Ishikawa (cell line): ENCODE results near the gene MRPL1.

Source experiments
- CEBPB ChIP-seq: IDR thresholded peaks from 2 replicates; pipeline ENCODE4 v1.6.1; 2012
- CREB1 ChIP-seq: IDR thresholded peaks from 2 replicates; pipeline ENCODE4 v1.6.1; 2012; ENCODE audit warnings: low read depth
- EGR1 ChIP-seq: IDR thresholded peaks from 2 replicates; pipeline ENCODE4 v1.6.1; 2012
- EP300 ChIP-seq: IDR thresholded peaks from 2 replicates; pipeline ENCODE4 v1.6.1; 2012; ENCODE audit warnings: borderline replicate concordance
- FOXM1 ChIP-seq: IDR thresholded peaks from 2 replicates; pipeline ENCODE4 v1.6.1; 2012; ENCODE audit warnings: low read depth, borderline replicate concordance
- NFIC ChIP-seq: IDR thresholded peaks from 2 replicates; pipeline ENCODE4 v1.6.1; 2012
- RAD21 ChIP-seq: IDR thresholded peaks from 2 replicates; pipeline ENCODE4 v1.6.1; 2012; ENCODE audit warnings: low read depth
- TAF1 ChIP-seq: IDR thresholded peaks from 2 replicates; pipeline ENCODE4 v1.6.1; 2012; ENCODE audit warnings: low read depth, mild to moderate bottlenecking
- TCF12 ChIP-seq: IDR thresholded peaks from 2 replicates; pipeline ENCODE4 v1.6.1; 2012; ENCODE audit warnings: low read depth
- TEAD4 ChIP-seq: IDR thresholded peaks from 2 replicates; pipeline ENCODE4 v1.6.1; 2012
- YY1 ChIP-seq: IDR thresholded peaks from 2 replicates; pipeline ENCODE4 v1.6.1; 2012; ENCODE audit warnings: low read depth
- ZBTB7A ChIP-seq: IDR thresholded peaks from 2 replicates; pipeline ENCODE4 v1.6.1; 2012; ENCODE audit warnings: low read depth
- TF ChIP-seq, protein P1 (sequence below): IDR thresholded peaks from 2 replicates; pipeline ENCODE4 v1.6.1; 2012
- TF ChIP-seq, protein P2 (sequence below): IDR thresholded peaks from 2 replicates; pipeline ENCODE4 v1.6.1; 2012; ENCODE audit warnings: low read depth, mild to moderate bottlenecking
- TF ChIP-seq, protein P3 (sequence below): IDR thresholded peaks from 2 replicates; pipeline ENCODE4 v1.6.1; 2012

The MRPL1 gene

DNA sequence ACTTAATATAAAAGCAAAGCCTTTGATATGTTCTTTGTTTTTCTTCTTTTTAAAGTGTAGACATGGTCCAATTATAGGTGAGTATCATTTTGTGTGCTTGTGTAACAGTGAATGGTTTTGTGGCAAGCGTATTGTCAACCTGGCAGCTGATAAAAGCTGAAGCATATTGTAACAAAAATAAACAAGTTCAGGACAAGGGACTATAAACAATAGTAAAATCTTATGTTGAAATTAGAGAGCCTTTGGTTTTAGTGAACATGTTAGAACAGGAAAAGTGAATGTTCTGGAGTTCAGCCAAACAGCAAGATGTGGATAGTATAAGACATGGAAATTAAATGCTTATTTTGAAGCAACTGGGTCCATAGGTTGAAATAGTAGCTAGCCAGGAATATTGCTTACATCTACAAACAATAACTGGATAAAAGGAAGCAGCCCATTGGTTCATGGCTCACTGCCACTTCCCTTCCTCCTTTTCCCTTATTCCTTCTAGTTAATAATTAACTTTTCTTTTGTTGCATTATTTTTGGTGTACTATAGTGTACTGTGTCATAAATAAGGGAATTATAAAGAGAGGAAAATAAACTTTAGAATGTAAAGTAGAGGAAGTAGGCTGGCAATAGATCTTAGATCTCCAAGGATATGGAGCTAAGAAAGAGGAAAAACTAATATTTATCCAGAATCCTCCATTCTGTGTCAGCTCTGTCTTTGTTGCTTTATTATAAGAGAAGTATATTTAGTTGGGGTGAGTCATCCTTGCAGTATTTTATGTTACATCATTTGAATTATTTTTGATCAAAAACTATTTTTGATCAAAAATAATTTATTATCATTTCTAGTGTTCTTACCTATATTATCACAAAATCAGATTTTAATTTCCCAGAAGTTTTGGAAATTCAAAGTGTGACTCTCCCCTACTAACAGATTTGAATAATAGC, 65.6 kb downstream of the MRPL1 start:
- TF ChIP-seq EP300 (no peak), EGR1 (no peak), TCF12 (no peak), FOXM1 (no peak), YY1 (no peak), TEAD4 (no peak)

DNA sequence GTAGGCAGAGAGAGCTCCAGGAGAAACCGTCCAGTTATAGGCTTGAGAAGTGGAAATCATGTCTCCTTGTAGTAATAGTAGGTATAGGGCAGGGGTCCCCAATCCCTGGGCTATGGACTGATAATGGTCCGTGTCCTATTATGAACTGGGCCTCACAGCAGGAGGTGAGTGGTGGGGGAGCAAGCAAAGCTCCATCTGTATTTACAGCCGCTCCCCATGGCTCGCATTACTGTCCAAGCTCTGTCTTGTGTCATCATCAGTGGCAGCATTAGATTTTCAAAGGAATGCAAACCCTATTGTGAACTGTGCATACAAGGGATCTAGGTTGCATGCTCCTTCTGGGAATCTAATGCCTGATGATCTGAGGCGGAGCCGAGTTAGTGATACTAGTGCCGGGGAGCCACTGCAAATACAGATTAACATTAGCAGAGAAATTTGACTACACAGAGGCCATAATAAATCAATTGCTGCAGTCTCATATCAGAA, 67.6 kb downstream of the MRPL1 start:
- no peak for TF ChIP-seq TCF12
- no peak for TF ChIP-seq ZBTB7A
- TF ChIP-seq TEAD4 = no peak
- no peak for TF ChIP-seq RAD21
- TF ChIP-seq, protein P1, sequence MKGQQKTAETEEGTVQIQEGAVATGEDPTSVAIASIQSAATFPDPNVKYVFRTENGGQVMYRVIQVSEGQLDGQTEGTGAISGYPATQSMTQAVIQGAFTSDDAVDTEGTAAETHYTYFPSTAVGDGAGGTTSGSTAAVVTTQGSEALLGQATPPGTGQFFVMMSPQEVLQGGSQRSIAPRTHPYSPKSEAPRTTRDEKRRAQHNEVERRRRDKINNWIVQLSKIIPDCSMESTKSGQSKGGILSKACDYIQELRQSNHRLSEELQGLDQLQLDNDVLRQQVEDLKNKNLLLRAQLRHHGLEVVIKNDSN = no peak
- no peak for TF ChIP-seq TAF1
- TF ChIP-seq, protein P2, sequence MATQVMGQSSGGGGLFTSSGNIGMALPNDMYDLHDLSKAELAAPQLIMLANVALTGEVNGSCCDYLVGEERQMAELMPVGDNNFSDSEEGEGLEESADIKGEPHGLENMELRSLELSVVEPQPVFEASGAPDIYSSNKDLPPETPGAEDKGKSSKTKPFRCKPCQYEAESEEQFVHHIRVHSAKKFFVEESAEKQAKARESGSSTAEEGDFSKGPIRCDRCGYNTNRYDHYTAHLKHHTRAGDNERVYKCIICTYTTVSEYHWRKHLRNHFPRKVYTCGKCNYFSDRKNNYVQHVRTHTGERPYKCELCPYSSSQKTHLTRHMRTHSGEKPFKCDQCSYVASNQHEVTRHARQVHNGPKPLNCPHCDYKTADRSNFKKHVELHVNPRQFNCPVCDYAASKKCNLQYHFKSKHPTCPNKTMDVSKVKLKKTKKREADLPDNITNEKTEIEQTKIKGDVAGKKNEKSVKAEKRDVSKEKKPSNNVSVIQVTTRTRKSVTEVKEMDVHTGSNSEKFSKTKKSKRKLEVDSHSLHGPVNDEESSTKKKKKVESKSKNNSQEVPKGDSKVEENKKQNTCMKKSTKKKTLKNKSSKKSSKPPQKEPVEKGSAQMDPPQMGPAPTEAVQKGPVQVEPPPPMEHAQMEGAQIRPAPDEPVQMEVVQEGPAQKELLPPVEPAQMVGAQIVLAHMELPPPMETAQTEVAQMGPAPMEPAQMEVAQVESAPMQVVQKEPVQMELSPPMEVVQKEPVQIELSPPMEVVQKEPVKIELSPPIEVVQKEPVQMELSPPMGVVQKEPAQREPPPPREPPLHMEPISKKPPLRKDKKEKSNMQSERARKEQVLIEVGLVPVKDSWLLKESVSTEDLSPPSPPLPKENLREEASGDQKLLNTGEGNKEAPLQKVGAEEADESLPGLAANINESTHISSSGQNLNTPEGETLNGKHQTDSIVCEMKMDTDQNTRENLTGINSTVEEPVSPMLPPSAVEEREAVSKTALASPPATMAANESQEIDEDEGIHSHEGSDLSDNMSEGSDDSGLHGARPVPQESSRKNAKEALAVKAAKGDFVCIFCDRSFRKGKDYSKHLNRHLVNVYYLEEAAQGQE = no peak
- TF ChIP-seq CREB1 = no peak
- TF ChIP-seq EGR1 = no peak
- TF ChIP-seq, protein P3, sequence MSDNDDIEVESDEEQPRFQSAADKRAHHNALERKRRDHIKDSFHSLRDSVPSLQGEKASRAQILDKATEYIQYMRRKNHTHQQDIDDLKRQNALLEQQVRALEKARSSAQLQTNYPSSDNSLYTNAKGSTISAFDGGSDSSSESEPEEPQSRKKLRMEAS = no peak
- TF ChIP-seq YY1 = no peak
- no peak for TF ChIP-seq CEBPB
- no peak for TF ChIP-seq EP300
- TF ChIP-seq NFIC = no peak
- no peak for TF ChIP-seq FOXM1

DNA sequence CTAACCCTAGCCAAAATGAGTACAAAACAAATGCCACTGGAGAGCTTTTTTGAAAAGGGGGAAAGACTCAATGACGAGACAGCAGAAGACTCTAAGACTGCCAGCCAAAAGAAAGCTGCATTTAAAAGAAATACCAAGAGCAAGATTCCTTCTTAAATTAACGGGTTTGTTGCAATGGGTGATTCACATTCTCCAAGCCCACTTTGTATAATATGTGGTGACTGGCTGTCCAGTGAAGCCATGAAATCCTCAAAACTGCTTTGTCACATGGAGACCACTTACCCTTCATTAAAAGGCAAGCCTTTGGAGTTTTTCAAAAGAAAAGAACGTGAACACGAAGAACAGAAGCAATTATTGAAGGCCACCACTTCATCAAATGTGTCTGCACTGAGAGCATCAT, 68.2 kb downstream of the MRPL1 start:
- TF ChIP-seq CEBPB (no peak), TCF12 (no peak), TAF1 (no peak), ZBTB7A (no peak), YY1 (no peak)

DNA sequence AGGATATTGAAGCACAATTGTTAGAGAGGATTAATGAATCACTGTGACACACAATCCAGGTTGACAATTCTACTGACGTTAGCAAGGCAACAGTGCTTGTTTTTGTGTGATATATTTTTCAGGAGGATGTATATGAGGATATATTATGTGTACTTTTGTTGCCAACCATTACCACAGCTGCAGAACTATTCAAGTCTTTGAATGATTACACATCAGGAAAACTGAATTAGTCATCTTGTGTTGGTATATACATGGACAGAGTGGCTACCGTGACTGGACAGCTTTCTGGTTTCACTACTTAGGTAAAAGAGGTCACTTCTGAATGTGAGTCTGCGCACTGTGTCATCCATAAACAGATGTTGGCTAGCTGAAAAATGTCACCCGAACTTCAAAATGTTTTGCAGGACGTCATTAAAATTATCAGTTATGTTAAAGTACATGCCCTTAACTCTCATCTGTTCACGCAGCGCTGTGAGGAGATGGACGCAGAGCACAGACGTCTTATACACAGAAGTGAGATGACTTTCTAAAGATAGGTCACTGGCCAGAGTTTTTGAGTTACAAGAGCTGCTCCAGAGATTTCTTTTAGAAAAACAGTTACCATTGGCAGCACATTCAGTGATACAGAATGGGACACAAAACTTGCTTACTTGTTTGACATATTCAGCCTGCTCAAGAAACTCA, 69.0 kb downstream of the MRPL1 start:
- TF ChIP-seq TCF12 (no peak), TAF1 (no peak), NFIC (no peak), FOXM1 (no peak), ZBTB7A (no peak), EGR1 (no peak), CREB1 (no peak), TEAD4 (no peak), YY1 (no peak), RAD21 (no peak), CEBPB (no peak), EP300 (no peak)
- TF ChIP-seq, protein P1 = no peak
- TF ChIP-seq, protein P3 = no peak
- TF ChIP-seq, protein P2 = no peak

DNA sequence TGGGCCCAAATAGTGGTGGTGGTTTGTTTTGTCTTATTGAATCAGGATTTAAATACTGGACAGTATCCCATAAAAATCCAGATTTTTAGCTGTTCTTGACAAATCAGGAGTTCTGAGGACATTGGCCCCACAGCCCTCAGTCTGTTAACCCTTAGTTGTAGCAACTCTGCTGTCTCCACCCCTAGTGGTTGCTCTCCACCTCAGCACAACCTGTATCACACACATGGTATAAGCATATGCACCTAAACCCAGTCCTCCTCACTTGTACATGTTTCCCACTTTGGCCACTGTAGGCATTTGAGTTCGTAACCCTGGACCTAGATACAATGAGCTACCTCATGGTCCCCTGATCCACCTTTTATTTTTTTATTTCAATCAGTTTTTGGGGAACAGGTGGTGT, 75.9 kb downstream of the MRPL1 start:
- TF ChIP-seq, protein P3 = no peak
- TF ChIP-seq EP300 = no peak
- TF ChIP-seq EGR1 = no peak
- no peak for TF ChIP-seq FOXM1
- no peak for TF ChIP-seq NFIC
- no peak for TF ChIP-seq CEBPB
- no peak for TF ChIP-seq RAD21
- TF ChIP-seq, protein P2 = no peak
- no peak for TF ChIP-seq CREB1
- no peak for TF ChIP-seq TEAD4
- TF ChIP-seq ZBTB7A = no peak
- TF ChIP-seq, protein P1 = no peak
- no peak for TF ChIP-seq TCF12
- no peak for TF ChIP-seq TAF1
- no peak for TF ChIP-seq YY1
